HepG2 (cell line): ENCODE data around the gene C11orf68. TPM values are rescaled to one million over a fixed set of nuclear protein-coding genes. Genes with fewer than 3 reads are reported as not detected.
A peak's percentile ranks its signal among the peaks of the same experiment; 100 is the strongest.

Source experiments
- ATF1 ChIP-seq: IDR thresholded peaks from 2 replicates; pipeline ENCODE4 v1.6.1; 2016; ENCODE audit warnings: mild to moderate bottlenecking, control low read depth
- CCAR2 ChIP-seq: fragments of 200-400 bp; formaldehyde crosslinking; optimal IDR thresholded peaks from 2 replicates; pipeline ENCODE3; 2018; ENCODE audit warnings: low read depth, mild to moderate bottlenecking, low read length, moderate library complexity
- CHD4 ChIP-seq: fragments of 200-600 bp; sonication (generic); IDR thresholded peaks from 2 replicates; pipeline ENCODE4 v1.7.0; 2017; ENCODE audit warnings: mild to moderate bottlenecking, low read length, borderline replicate concordance
- GATAD2A ChIP-seq: IDR thresholded peaks from 2 replicates; pipeline ENCODE4 v1.6.1; 2016
- KDM5A ChIP-seq: fragments of 200-600 bp; sonication (generic); IDR thresholded peaks from 2 replicates; pipeline ENCODE4 v1.7.0; 2018; ENCODE audit warnings: antibody characterized with exemption, mild to moderate bottlenecking, low read length, borderline replicate concordance
- KIAA2018 ChIP-seq: sonication (generic); formaldehyde crosslinking; IDR thresholded peaks from 2 replicates; pipeline ENCODE4 v1.5.0; 2020; ENCODE audit warnings: mild to moderate bottlenecking, missing genetic modification reagents, borderline replicate concordance
- NCOA5 ChIP-seq: sonication (generic); formaldehyde crosslinking; IDR thresholded peaks from 2 replicates; pipeline ENCODE4 v1.4.0; 2020; ENCODE audit warnings: missing genetic modification reagents
- NFATC3 ChIP-seq: sonication (generic); formaldehyde crosslinking; IDR thresholded peaks from 2 replicates; pipeline ENCODE4 v1.5.1; 2020; ENCODE audit warnings: mild to moderate bottlenecking, missing genetic modification reagents
- ZBTB39 ChIP-seq: sonication (generic); formaldehyde crosslinking; IDR thresholded peaks from 2 replicates; pipeline ENCODE4 v1.5.0; 2020; ENCODE audit warnings: missing genetic modification reagents
- ZC3H13 ChIP-seq: sonication (generic); formaldehyde crosslinking; IDR thresholded peaks from 2 replicates; pipeline ENCODE4 v1.8.1; 2023; ENCODE audit warnings: mild to moderate bottlenecking, missing genetic modification reagents, moderate library complexity
- ZNF143 ChIP-seq: sonication (generic); formaldehyde crosslinking; IDR thresholded peaks from 2 replicates; pipeline ENCODE4 v1.4.0; 2020; ENCODE audit warnings: missing genetic modification reagents
- ZNF605 ChIP-seq: sonication (generic); formaldehyde crosslinking; IDR thresholded peaks from 2 replicates; pipeline ENCODE4 v1.8.0; 2022; ENCODE audit warnings: mild to moderate bottlenecking, missing genetic modification reagents
- ZNF674 ChIP-seq: sonication (generic); formaldehyde crosslinking; IDR thresholded peaks from 2 replicates; pipeline ENCODE4 v1.5.0; 2020; ENCODE audit warnings: low read depth, mild to moderate bottlenecking, missing genetic modification reagents
- ZNF782 ChIP-seq: sonication (generic); formaldehyde crosslinking; IDR thresholded peaks from 2 replicates; pipeline ENCODE4 v1.4.0; 2020; ENCODE audit warnings: missing genetic modification reagents, mild to moderate bottlenecking, borderline replicate concordance
- ZNF879 ChIP-seq: sonication (generic); formaldehyde crosslinking; IDR thresholded peaks from 2 replicates; pipeline ENCODE4 v1.8.1; 2023; ENCODE audit warnings: missing genetic modification reagents
- polyA plus RNA-seq, 8 experiments: library from polyadenylated mRNA; depleted of rRNA in 3 of 8; stranded (reverse) in 7 of 8; unstranded in 1 of 8; fragments of >200 nt; fragmentation: Illumina TruSeq in 4 of 8; extraction: Trizol in 4 of 8; gene quantifications; 2 replicates each; pipeline versions ENCODE4 v1.2.1 to v1.2.3, GENCODE V29; 2011 to 2016; ENCODE audit warnings: low read depth in 4 of 8, missing spikeins in 1 of 8, mixed read lengths in 1 of 8; ENCODE audit not compliant: insufficient read depth in 1 of 8
- total RNA-seq, 5 experiments: library from RNA; depleted of rRNA; stranded (reverse); fragments of >200 nt; fragmentation: Illumina TruSeq; extraction: Trizol; gene quantifications; 2 replicates each; pipeline ENCODE4 v1.2.3, GENCODE V29; 2016; ENCODE audit warnings: low read depth in 1 of 5
- TF ChIP-seq, protein P1 (sequence below): sonication (generic); formaldehyde crosslinking; IDR thresholded peaks from 2 replicates; pipeline ENCODE4 v1.5.0; 2020; ENCODE audit warnings: mild to moderate bottlenecking, missing genetic modification reagents, moderate library complexity

The C11orf68 gene
- total and polyA plus RNA-seq, 2 of the 13 experiments (the other 11 are each of a cell fraction or from before 2014, with no cell fraction given) = 8.4 to 28.3 TPM

DNA sequence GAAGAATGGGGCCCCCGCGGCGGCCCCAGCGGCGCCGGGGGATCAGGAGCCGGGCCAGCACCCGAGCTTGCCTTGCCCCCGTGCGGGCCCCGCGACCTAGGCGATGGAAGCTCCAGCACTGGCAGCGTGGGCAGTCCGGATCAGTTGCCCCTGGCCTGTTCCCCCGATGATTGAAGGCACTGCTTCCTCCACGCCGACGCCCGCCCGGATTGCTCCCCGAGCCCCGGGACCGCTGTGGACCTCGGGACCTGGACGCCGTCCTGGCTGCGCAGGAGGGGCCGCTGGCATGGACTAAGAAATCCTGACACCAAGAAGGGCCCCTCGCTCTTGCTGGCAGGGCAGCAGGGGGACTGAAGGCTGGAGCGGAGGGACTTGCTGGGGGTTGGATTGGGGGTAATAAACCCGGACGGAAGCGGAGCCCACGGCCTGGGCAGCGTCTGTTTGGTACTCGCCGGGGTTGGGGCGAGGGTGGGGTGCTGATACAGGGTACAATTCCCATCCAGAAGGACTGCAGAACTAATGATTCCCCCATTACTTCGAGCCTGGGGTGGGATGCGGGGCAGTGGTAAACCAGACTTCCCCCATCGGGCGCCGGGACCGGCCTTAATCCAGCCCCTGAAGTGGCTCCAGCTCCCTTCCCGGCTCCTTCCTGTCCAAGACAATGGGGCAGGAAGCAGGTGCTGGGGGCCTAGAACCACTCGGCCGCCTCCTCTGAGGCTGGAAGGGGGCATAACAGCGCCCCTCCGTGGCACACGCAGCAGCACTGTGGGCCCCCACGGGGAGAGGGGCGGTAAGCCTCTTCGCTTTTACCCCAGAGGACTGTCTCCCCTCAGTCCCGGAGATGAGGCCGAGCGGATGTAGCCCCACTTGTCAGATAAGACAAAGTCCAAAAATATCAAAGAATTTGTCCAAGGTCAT is 27.4 kb downstream of the C11orf68 start (continued):
- TF ChIP-seq KIAA2018 (CRISPR knock-in tag) = no peak
- TF ChIP-seq ZC3H13 = peak; percentile 97
- 0 out of 2 replicates have a peak, but pooled peaks have one; percentile 54 for TF ChIP-seq NCOA5
- no peak for TF ChIP-seq CCAR2
- no peak; the same call in 1 of the 2 replicates for TF ChIP-seq ZNF879 (CRISPR knock-in tag)
- TF ChIP-seq ZBTB39 (CRISPR knock-in tag) = no peak
- no peak for TF ChIP-seq KDM5A
- no peak for TF ChIP-seq ATF1 (CRISPR knock-in tag)
- TF ChIP-seq GATAD2A (CRISPR knock-in tag) = peak; percentile 75
- no peak for TF ChIP-seq ZNF143 (CRISPR knock-in tag)
- no peak; the same call in 1 of the 2 replicates for TF ChIP-seq ZNF782 (CRISPR knock-in tag)
- no peak for TF ChIP-seq NFATC3 (CRISPR knock-in tag)
- TF ChIP-seq ZNF605 (CRISPR knock-in tag) = 0 out of 2 replicates have a peak, but pooled peaks have one; percentile 14
- TF ChIP-seq, protein P1, sequence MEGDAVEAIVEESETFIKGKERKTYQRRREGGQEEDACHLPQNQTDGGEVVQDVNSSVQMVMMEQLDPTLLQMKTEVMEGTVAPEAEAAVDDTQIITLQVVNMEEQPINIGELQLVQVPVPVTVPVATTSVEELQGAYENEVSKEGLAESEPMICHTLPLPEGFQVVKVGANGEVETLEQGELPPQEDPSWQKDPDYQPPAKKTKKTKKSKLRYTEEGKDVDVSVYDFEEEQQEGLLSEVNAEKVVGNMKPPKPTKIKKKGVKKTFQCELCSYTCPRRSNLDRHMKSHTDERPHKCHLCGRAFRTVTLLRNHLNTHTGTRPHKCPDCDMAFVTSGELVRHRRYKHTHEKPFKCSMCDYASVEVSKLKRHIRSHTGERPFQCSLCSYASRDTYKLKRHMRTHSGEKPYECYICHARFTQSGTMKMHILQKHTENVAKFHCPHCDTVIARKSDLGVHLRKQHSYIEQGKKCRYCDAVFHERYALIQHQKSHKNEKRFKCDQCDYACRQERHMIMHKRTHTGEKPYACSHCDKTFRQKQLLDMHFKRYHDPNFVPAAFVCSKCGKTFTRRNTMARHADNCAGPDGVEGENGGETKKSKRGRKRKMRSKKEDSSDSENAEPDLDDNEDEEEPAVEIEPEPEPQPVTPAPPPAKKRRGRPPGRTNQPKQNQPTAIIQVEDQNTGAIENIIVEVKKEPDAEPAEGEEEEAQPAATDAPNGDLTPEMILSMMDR (CRISPR knock-in tag) = peak; percentile 88
- no peak for TF ChIP-seq CHD4
- no peak for TF ChIP-seq ZNF674 (CRISPR knock-in tag)
